ENCODE results near the gene KRT34. TPM values are rescaled to one million over a fixed set of nuclear protein-coding genes. Genes with fewer than 3 reads are reported as not detected.
"Not testable (repeated sequence)": the region's sequence is repeated elsewhere in the genome, so short reads cannot be mapped to it uniquely, and the experiment has no call there.

KRT34 gene
- not detected for polyA plus RNA-seq (ENCODE audit: insufficient read length in 4 of 4)

DNA sequence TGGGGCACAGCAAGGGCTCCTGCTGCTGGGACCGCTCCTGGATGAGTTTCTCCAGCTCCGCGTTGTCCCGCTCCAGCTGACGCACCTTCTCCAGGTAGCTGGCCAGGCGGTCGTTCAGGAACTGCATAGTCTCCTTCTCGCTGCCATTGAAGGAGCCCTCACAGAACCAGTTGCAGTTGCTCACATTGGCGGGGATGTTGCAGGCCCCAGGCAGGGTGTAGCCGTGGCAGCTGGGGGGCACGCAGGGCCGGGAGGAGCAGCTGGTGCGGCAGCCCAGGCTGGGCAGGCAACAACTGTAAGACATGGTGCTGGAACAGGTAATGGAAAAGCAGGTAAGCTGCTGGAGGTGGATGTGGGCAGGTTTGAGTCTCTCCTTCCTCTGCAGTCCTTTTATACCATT is at the start of gene KRT34:
Gene KRT34 (minus strand): TSS at position 364 of the 400 bp plus-strand sequence. CDS start 60 bp downstream, at position 304.
- DNase-seq (ENCODE audit: low read depth in 4 of 4, low spot score in 3 of 4) = not testable (repeated sequence)

DNA sequence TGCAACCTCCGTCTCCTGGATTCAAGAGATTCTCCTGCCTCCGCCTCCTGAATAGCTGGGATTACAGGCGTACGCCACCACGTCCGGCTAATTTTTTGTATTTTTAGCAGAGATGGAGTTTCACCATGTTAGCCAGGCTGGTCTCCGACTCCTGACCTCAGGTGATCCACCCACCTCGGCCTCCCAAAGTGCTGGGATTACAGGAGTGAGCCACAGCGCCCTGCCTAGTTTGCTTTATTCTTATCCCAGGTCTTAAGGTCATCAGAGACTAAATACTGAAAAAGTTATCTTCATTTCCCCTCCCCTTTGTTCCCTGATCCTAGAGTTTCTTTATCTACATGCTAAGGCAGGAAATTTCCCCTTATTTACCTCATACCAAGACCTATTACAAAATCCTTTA is 48.3 kb upstream of the KRT34 start:
- DNase-seq (ENCODE audit: low read depth in 4 of 4, low spot score in 3 of 4) = not testable (repeated sequence)

DNA sequence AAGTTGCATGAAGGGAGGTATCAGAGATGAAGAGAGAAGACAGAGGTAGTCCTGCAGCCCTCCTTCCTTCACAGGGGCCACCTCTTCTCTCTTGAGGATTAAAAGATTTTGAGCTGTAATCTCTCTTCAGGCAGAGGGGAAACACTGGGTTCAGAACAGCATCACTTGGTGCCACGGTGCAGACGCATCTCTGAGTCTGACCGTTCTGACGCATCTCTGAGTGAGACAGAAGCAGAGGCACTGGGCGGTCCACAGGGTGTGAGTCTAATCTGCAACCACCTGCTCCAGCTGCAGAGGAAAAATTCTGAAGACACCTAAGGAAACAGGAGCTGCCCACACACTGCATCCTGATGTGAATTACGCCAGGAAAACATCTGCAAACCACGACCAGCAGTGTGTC is 47.6 kb upstream of the KRT34 start:
- DNase-seq (ENCODE audit: low read depth in 4 of 4, low spot score in 3 of 4) = no peak

- no peak for DNase-seq (ENCODE audit: low read depth in 4 of 4, low spot score in 3 of 4)
These were observed 46.6 kb upstream of the KRT34 start for GRCh38 chr17:41428591-41429291.

- DNase-seq (ENCODE audit: low read depth in 4 of 4, low spot score in 3 of 4) = no peak
These were observed 42.1 kb upstream of the KRT34 start, which contains the start of gene KRT37 for GRCh38 chr17:41424111-41424635. KRT37 (minus strand) TSS chr17:41424585; CDS start chr17:41424523, 62 bp downstream.

DNA sequence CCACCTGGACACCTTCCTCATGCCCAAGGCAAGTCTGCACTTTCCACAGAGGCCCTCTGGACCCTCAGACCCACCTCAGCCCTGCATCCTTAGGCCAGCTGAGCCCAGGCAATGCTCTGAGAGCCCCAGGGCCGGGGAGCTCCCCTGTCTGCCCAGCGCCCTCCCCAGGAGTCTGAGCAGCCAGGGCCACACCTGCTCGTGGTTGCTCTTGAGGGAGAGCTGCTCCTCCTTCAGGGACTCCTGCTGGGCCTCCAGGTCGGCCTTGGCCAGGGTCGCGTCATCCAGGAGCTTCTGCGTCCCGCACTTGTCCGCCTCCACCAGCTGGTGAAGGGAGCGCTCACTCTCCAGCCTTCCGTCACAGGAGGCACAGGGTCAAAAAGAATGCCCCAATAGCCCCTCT is 40.5 kb upstream of the KRT34 start:
- not testable (repeated sequence) for DNase-seq (ENCODE audit: low read depth in 4 of 4, low spot score in 3 of 4)

GRCh38 chr17:41421617-41422016 is 39.5 kb upstream of the KRT34 start:
- no peak for DNase-seq (ENCODE audit: low read depth in 4 of 4, low spot score in 3 of 4)

DNA sequence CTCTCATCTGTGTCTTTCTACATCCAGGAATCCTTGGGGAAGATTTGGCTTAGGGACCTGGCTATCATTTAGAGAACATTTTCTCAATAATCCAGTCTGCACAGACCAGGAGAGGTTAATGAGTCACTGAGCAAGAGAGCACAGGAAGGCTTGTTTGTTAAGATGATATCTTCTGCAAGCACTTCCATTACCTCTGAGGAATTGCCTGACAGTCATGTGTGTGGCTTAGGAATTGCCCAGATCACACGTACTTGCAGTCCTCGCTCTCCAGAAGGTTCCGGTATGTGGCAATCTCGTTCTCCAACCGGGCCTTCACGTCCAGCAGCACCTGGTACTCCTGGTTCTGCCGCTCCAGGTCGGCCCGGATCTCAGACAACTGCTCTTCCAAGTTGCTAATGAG is 39.0 kb upstream of the KRT34 start:
- DNase-seq (ENCODE audit: low read depth in 4 of 4, low spot score in 3 of 4) = no peak

DNA sequence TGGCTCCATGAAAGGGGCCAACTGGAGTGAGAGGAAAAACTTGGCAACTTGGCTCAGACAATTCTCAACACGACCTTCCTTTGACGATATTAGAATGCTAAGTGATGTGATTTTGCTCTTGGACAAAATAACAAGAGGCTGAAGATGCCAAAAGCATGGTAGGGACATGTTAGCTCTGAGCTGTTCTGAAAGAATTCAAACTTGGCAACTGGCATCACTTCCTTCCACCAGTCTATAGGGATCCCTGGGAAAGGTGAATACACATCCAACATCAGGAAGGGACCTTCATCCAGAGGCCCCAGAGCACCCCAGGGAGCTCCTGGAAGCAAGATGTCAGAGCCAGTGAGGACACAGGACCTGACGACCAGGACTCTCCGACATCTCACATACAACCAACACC is 38.0 kb upstream of the KRT34 start:
- no peak for DNase-seq (ENCODE audit: low read depth in 4 of 4, low spot score in 3 of 4)

GRCh38 chr17:41419716-41420115 is 37.6 kb upstream of the KRT34 start:
- no peak for DNase-seq (ENCODE audit: low read depth in 4 of 4, low spot score in 3 of 4)

DNA sequence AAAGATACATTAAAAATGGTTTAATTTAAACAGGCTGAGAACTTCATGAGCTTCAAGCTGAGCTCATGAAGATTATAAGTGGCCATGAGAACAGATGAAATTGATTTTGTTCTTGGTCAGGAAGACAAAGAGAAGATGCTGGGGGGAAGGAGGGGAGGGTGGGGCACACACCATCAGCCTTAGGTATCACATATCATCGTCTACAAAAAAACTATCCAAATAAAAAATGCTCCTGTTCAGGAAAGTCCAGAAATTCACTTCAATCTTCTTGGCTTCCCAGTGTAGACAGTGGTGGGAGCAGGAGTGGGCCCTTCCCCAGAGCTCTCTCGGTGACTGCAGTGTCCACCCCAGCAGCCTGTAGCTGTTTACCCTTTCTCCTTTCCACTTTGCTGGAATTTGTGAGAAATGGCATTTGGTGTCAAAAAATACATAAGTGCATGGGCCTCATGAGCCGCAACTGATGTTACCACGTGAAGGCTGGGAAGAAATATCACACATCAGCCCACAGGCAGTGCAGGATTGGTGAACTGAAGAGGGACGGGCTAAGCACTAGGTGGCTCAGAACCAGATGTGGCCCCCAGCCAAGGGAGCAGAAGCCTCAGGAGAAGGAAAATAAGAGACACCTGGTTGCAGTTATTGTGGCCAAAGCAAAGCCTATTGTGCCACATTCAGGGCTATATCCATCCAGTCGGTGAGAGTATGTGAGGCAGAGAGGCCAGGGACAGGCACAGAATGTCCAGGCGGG is 36.2 kb upstream of the KRT34 start:
- DNase-seq (ENCODE audit: low read depth in 4 of 4, low spot score in 3 of 4) = no peak

DNA sequence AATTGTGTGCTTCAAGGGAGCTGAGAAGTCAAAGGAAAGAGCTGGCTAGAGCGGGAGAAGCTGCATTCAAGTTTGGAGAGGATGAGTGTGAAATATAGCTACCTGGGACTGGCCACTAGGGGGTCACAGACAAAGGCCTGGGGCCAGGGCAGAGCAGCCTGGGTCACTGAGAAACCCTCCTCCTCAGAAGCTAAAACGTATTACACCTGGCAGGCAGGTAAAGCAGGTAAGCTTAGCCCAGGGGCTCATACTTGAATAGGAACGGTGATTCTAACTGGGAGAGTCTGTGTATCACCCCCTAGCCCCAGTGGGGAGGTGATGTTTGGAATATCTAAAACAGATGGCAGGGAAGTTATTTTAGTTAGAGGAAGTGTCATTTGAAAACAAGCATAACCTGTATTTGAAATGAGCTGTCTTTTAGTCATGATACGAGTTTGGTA is 35.5 kb upstream of the KRT34 start:
- no peak for DNase-seq (ENCODE audit: low read depth in 4 of 4, low spot score in 3 of 4)

DNA sequence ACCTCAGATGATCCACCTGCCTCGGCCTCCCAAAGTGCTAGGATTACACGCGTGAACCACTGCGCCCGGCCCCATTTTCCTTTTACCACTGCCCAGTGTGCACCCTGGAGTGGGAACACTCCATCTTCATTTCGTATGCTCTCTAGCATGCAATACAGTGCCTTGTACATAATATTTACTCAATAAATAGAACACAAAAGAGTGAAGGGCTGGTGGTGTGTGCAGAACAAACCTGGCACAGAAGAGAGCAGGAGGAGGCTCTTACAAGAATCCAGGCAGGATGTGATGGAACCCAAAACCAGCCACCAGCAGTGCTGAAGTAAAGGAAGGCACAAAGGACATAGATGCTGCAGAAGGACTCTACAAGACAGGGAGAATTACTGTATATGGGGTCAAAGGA is 35.0 kb upstream of the KRT34 start:
- DNase-seq (ENCODE audit: low read depth in 4 of 4, low spot score in 3 of 4) = no peak

- DNase-seq (ENCODE audit: low read depth in 4 of 4, low spot score in 3 of 4) = no peak
These were observed 34.4 kb upstream of the KRT34 start for GRCh38 chr17:41416479-41416878.

DNA sequence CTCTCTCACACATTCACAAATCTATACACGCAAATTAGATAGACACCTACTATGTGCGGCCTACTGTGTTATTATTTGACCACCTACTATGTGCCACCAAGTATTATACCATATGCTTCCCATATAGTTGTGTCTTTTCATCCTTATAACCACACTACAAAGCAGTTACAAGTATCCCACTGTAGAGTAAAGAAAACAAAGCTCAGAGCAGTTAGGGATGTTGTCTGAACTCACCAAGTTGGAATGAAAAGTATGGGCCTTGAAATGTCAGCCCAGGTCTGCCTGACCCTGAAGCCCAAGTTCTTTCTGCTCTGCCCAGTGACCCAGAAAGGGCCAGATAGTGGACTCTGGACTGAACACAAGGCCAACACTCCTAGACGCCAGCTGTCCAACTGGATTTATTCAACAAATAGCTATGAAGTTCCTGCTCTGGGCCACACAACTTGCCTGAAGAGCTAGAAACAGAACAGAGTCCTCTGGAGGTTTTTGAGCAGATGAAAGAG is 33.8 kb upstream of the KRT34 start:
- no peak for DNase-seq (ENCODE audit: low read depth in 4 of 4, low spot score in 3 of 4)

GRCh38 chr17:41415411-41415810 is 33.3 kb upstream of the KRT34 start:
- no peak for DNase-seq (ENCODE audit: low read depth in 4 of 4, low spot score in 3 of 4)

GRCh38 chr17:41413982-41414381 is 31.9 kb upstream of the KRT34 start:
- DNase-seq (ENCODE audit: low read depth in 4 of 4, low spot score in 3 of 4) = no peak

DNA sequence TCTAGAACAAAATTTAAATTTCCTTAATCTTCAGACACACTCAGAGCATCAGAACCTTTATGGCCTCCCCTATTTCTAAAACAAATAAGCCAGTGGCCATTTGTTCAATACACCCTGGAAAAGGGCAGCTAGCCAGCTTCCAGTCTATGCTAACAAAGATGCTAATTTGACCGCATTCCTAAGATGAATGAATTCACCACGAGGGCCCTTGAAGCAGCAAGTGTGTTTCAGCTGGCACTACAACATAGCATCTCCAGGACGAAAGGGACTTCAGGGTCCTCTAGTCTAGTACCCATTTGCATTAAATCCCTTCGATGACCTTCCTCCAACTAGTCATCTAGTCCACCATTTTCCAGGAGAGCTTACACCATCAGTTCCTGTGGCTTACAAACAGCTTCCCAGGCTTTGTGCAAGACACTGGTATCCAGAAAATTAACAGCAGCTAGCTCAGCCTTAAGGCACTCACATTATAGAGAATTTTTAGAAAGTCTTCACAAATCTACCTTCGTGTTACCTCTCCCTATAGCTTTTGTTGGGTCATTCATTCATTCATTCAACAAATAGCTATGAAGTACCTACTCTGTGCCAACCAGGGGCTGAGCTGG is 31.3 kb upstream of the KRT34 start:
- DNase-seq (ENCODE audit: low read depth in 4 of 4, low spot score in 3 of 4) = no peak

GRCh38 chr17:41411072-41411840 is 29.1 kb upstream of the KRT34 start:
- no peak for DNase-seq (ENCODE audit: low read depth in 4 of 4, low spot score in 3 of 4)

DNA sequence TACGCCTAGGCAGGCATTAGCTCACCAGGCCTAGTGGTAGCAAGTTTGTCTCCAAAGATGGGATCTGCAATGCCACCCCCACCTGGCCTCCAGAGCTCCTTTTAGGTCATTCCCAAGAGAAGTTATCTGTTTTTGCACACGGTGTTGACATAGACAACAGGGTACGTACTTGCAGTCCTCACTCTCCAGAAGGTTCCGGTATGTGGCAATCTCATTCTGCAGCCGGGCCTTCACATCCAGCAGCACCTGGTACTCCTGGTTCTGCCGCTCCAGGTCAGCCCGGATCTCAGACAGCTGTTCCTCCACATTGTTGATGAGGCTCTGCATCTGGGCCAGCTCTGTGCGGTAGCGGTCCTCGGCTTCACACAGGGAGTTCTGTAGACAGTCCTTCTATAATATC is 25.1 kb upstream of the KRT34 start:
- no peak for DNase-seq (ENCODE audit: low read depth in 4 of 4, low spot score in 3 of 4)

Data from left renal pelvis (tissue), 4 donors.